HK-2 (cell line): ENCODE data around the gene OR2L5.

ENCODE experiments used
- DNase-seq: peaks from one replicate; pipeline ENCODE4 v3.0.0-alpha.2; 2018; ENCODE audit not compliant: unreplicated experiment

The OR2L5 gene, protein sequence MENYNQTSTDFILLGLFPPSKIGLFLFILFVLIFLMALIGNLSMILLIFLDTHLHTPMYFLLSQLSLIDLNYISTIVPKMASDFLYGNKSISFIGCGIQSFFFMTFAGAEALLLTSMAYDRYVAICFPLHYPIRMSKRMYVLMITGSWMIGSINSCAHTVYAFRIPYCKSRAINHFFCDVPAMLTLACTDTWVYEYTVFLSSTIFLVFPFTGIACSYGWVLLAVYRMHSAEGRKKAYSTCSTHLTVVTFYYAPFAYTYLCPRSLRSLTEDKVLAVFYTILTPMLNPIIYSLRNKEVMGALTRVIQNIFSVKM

DNA sequence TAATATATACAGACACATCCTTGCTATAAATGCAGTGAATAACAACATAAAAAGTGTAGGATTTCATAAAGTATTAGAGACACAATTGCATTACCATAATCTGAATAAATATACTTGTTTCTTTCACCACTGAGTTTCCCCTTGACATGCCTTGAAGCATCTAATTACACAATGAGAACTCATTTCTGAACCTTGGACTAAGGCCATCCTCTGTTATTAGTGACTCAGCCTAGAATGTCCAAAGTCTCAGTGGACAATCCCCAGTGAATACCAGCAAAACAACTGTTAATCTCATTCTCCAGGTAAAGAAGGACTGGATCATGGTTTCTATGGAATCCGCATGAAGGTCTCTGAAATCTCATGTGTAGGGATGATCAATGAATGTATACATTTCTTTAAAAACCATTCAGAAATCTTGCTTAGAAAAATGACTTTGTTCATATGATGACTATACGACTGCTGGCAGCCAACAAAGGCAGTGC lies at the start of gene OR2L5:
Gene OR2L5 (plus strand): TSS at position 432 of the 482 bp plus-strand sequence. CDS start 8,288 bp downstream, outside the sequence.
- DNase-seq: no peak

DNA sequence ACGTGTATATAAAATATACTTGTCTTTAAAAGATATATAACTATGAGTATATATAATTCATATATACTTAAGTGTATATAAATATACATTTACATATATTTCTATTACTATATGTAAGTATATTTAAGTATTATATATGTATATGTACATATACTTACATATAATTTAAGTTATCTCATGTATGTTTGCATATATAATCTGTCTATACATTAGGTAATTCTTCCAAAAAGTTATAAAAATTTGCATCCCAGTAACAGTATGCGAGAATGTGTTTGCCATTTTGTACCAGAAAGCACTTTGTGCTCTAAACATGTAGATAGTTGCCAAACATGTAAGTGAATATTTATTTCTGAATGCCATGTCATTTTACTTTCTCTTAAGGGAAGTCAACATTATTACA lies 48.5 kb upstream of the OR2L5 start, which contains the start of gene OR2AK2:
Gene OR2AK2 (plus strand): TSS at position 301 of the 400 bp plus-strand sequence. CDS start 144 bp downstream, outside the sequence.
- DNase-seq: no peak

GRCh38 chr1:247966532-247967204 lies 46.8 kb upstream of the OR2L5 start:
- DNase-seq: no peak

GRCh38 chr1:247992986-247993385 lies 20.5 kb upstream of the OR2L5 start:
- no peak for DNase-seq

DNA sequence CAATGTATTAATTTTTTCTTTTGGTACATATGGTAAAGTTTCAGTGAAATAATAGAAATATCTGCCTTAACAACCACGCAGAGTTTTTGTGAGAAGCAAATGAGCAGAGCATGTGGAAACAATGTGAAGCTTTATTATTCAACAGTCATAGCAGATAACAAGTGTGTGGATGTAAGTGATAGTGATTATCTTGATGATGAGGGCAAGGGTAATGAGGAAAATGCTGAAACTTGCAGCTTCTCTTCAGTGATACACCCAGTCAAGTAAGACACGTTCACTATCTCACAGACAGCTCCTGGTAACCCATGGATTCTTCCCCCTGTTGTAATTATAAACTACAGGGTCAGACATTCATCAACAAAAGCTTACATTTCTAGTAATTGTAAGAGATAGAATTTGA lies 14.6 kb upstream of the OR2L5 start:
- DNase-seq: no peak

- DNase-seq: no peak
Observed at GRCh38 chr1:248000169-248000568, 13.3 kb upstream of the OR2L5 start.

- no peak for DNase-seq
Observed at GRCh38 chr1:248007778-248008177, 5.7 kb upstream of the OR2L5 start.

DNA sequence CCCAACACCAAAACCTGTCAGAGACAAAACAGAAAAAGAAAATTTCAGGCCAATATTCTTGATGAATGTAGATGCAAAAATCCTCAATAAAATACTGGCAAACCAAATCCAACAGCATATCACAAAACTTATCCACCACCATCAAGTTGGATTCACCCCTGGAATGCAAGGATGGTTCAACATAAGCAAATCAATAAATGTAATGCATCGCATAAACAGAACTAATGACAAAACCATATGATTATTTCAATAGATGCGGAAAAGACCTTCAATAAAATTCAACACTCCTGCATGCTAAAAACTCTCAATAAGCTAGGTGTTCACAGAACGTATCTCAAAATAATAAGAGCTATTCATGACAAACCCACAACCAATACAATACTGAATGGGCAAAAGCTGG lies 3.8 kb upstream of the OR2L5 start:
- no peak for DNase-seq

DNA sequence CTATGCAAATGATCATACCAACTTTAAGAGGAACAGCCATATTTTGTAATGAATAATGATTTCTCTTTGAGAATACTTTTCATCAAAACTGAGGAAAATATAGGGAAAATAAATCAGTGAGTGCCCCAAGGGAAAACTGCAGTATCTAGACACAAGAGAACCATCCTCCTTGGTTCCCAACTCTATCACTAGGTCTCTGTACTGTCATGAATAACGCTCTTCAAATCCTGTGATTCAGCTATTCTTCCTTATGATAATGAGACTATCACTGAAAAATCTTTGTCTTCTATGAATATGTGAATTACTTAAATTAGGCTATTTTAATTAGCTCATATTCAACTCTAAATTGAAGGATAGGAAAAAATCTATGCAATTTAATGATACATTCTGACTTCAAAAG lies 2.3 kb downstream of the OR2L5 start:
- no peak for DNase-seq

- no peak for DNase-seq
Observed at GRCh38 chr1:248029770-248030169, 16.3 kb downstream of the OR2L5 start, which contains the start of gene OR2L2. OR2L2 (plus strand) TSS chr1:248030070; CDS start chr1:248038268, 8,198 bp downstream.

- DNase-seq: no peak
Observed at GRCh38 chr1:248045209-248045608, 31.7 kb downstream of the OR2L5 start.

- no peak for DNase-seq
Observed at GRCh38 chr1:248046536-248046935, 33.1 kb downstream of the OR2L5 start, which contains the start of gene OR2L3. OR2L3 (plus strand) TSS chr1:248046836; CDS start chr1:248060682, 13,846 bp downstream.

- no peak for DNase-seq
Observed at GRCh38 chr1:248047008-248047407, 33.5 kb downstream of the OR2L5 start.

DNA sequence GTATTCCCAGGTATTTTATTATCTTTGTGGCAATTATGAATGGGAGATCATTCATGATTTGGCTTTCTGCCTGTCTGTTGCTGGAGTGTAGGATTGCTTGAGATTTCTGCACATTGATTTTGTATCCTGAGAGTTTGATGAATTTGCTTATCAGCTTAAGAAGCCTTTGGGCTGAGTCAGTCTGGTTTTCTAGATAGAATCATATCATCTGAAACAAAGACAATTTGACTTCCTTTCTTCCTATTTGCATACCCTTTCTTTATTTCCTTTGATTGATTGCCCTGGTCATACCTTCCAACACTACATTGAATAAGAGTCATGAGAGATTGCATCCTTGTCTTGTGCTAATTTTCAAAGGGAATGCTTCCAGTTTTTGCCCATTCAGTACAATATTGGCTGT lies 41.2 kb downstream of the OR2L5 start:
- no peak for DNase-seq

- no peak for DNase-seq
Observed at GRCh38 chr1:248055261-248055660, 41.8 kb downstream of the OR2L5 start.

DNA sequence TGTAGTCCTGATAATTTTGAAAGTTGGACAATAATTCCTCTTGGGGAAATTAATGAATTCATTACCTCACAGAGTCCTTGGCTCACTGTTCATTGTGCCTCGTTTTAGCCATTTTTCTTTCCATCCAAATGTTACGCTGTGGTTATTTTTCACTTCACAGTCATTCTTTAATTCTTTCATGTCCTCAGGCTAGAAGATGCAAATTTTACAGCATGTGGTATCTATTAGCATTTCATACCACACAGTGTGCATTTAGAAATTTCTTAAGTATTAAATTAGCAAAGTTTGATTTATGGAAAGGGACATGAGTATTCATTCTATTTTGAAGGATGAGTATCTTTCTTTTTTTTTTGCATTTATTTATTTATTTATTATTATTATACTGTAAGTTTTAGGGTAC lies 51.6 kb downstream of the OR2L5 start:
- no peak for DNase-seq

DNA sequence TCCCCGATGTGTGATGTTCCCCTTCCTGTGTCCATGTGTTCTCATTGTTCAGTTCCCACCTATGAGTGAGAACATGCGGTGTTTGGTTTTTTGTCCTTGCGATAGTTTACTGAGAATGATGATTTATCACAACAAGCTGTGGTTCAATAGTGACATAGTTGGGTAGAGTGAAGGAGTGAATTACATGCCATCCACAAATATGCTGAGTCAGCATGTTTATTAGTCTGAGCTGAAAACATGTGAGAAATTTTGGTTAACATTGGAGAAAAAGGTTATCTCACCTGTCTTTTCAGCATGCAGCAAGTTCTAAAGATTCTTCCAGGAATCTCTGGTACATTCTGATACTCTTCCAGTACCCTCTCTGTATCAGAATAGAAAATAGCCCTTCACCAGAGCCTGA lies 52.1 kb downstream of the OR2L5 start:
- no peak for DNase-seq
